Measurements from ENCODE around the gene RUNX3. TPM values are rescaled to one million over a fixed set of nuclear protein-coding genes. Genes with fewer than 3 reads are reported as not detected.

Gene RUNX3
- total RNA-seq, 1 donor from 2014 or later, result not detected

GRCh38 chr1:24915816-24916602 is 14.1 kb downstream of the RUNX3 start:
- H3K36me3 Mint-ChIP-seq (ENCODE audit: unreplicated experiment), result no peaks in the 10 kb centered on the region
- H3K27ac Mint-ChIP-seq (ENCODE audit: unreplicated experiment), result no peak overlapping the region
- no peak for TF ChIP-seq CTCF (IDR thresholded peaks at IDR 0.05)
- H3K9me3 Mint-ChIP-seq (ENCODE audit: unreplicated experiment), result no peaks in the 10 kb centered on the region
- H3K4me1 Mint-ChIP-seq (ENCODE audit: unreplicated experiment), result peaks cover 20% of the 10 kb centered on the region
- peaks cover 2% of the 10 kb centered on the region for H3K27me3 Mint-ChIP-seq (ENCODE audit: unreplicated experiment)
- no peak for DNase-seq (ENCODE audit: extremely low spot score, unreplicated experiment)
- no peak overlapping the region for H3K4me3 Mint-ChIP-seq (ENCODE audit: unreplicated experiment)

- Mint-ChIP-seq H3K4me1 (ENCODE audit: unreplicated experiment) (peaks cover 17% of the 10 kb centered on the region), H3K27ac (ENCODE audit: unreplicated experiment) (peak overlapping the region; percentile 8), H3K9me3 (ENCODE audit: unreplicated experiment) (no peaks in the 10 kb centered on the region), H3K27me3 (ENCODE audit: unreplicated experiment) (no peaks in the 10 kb centered on the region), H3K36me3 (ENCODE audit: unreplicated experiment) (no peaks in the 10 kb centered on the region), H3K4me3 (ENCODE audit: unreplicated experiment) (no peak overlapping the region)
- no peak for DNase-seq (ENCODE audit: extremely low spot score, unreplicated experiment)
- no peak for TF ChIP-seq CTCF (IDR thresholded peaks at IDR 0.05)
These were observed 15.6 kb downstream of the RUNX3 start for GRCh38 chr1:24914226-24915069.

GRCh38 chr1:24913616-24914225 is 16.4 kb downstream of the RUNX3 start:
- Mint-ChIP-seq H3K4me1 (ENCODE audit: unreplicated experiment) (peaks cover 17% of the 10 kb centered on the region), H3K27me3 (ENCODE audit: unreplicated experiment) (no peaks in the 10 kb centered on the region), H3K27ac (ENCODE audit: unreplicated experiment) (peak overlapping the region; percentile 18), H3K9me3 (ENCODE audit: unreplicated experiment) (no peaks in the 10 kb centered on the region), H3K4me3 (ENCODE audit: unreplicated experiment) (no peak overlapping the region), H3K36me3 (ENCODE audit: unreplicated experiment) (no peaks in the 10 kb centered on the region)
- no peak for TF ChIP-seq CTCF (IDR thresholded peaks at IDR 0.05)
- no peak for DNase-seq (ENCODE audit: extremely low spot score, unreplicated experiment)

- no peak for TF ChIP-seq CTCF (IDR thresholded peaks at IDR 0.05)
- Mint-ChIP-seq H3K36me3 (ENCODE audit: unreplicated experiment) (no peaks in the 10 kb centered on the region), H3K4me3 (ENCODE audit: unreplicated experiment) (no peak overlapping the region), H3K27me3 (ENCODE audit: unreplicated experiment) (no peaks in the 10 kb centered on the region), H3K9me3 (ENCODE audit: unreplicated experiment) (no peaks in the 10 kb centered on the region), H3K27ac (ENCODE audit: unreplicated experiment) (no peak overlapping the region), H3K4me1 (ENCODE audit: unreplicated experiment) (peaks cover 17% of the 10 kb centered on the region)
- DNase-seq (ENCODE audit: extremely low spot score, unreplicated experiment), result no peak
These were observed 16.8 kb downstream of the RUNX3 start for GRCh38 chr1:24913274-24913604.

Measured in osteocyte (in vitro differentiated cells).